HG03095 (cell line): Measurements from ENCODE around the gene PDE9A.
"Not testable (repeated sequence)": the region's sequence is repeated elsewhere in the genome, so short reads cannot be mapped to it uniquely, and the experiment has no call there.

Experiments
- ATAC-seq: cut with Tn5 transposase; IDR thresholded peaks from one replicate; pipeline ENCODE4 v1.9.1; 2021; ENCODE audit warnings: moderate library complexity; ENCODE audit not compliant: unreplicated experiment

Gene PDE9A

DNA sequence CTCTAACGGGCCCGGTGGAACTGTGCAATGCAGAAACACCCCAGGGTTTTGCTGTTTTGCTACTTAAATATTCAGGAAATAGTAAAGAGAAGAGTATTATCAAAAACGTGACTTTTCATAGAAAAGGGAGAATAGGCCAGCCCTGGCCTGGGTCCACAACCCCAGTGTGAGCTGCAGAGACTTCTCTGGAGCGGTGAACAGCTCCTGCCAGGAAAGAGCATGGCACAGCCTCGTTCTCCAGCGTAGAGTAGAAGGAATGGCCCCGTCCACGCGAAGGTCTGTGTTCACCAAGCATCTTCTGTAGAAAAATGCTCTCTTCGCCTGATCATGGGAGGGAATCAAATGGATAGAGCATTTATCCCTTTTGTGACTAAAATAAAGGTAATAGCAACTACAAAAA lies 51.4 kb downstream of the PDE9A start:
- no peak for ATAC-seq

GRCh38 chr21:42705346-42705745 lies 51.9 kb downstream of the PDE9A start:
- ATAC-seq: no peak

DNA sequence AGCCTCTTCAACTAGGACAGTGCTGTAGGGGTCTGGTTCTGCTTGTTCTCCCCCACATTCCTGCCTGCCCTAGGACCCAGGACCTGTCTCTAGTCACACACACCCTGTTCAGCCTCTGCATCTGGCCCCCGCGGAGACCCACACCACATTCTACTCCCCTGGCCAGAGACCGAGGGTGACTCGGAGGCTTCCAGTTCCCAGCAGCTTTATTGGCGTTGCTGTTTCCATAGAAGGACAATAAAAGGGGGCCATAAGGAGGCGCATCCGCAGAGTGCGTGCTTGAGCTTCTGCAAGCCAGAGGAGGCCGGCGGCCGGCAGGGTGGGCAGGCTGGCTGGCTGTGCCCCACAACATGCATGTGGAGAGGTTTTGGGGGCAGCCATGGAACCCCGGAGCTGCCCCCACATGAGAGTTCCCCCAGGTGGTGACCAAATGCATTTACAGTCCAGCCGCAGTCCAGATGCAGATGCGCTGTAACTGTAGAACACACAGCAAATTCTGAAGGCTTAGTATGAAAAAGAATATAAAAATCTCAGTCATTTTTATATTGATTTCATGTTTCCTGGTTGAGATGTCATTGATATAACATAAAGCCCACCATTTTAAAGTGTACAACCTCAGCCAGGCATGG lies 52.4 kb downstream of the PDE9A start:
- ATAC-seq: no peak

DNA sequence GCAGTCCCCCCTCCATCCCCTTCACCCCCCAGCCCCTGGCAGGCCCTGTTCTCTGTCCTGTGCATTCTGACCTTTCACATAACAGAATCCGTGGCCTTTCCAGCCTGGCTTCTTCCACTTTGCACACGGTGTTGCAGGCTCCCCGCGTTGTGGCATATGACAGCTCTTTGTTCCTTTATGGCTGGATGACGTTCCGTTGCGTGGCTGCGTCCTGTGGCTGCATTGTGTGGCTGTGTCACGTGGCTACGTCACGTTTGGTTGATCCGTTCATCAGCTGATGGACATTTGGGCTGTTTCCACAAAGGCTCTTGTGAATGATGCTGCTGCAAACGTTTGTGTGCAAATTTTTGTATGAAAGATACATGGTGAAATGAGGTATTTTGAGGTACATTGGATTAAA lies 53.3 kb downstream of the PDE9A start:
- ATAC-seq: no peak

DNA sequence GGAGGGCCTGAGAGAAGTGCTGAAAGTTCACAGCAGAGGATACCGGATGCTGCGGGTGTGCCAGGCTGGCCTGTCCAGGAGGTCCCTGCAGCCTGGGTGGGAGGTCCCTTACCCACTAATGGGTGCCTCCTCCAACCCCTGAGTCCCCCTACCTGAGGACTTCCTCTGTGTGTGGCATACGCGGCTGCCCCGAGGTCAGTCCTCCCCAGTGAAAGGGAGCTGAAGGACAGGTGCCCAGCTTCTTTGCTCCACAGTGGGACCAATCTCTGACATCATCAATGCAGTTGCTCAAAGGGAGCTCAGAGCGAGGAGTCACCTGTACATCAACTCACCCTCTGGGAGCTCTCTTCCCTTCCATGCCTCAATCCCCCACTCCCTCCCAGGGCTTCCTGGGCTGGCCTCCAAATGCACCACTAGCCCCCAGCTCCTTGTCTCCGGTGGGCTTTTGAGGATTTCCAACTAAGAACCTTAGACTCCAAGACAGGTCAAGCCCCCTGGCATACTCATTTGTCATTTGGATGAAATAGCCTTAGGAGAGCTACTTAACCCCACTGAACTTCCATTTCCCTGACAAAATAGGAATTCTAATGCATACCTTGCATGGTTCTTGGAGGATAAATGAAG lies 53.9 kb downstream of the PDE9A start:
- no peak for ATAC-seq

- ATAC-seq: no peak
These were observed 54.7 kb downstream of the PDE9A start for GRCh38 chr21:42708107-42708506.

- ATAC-seq: not testable (repeated sequence)
These were observed 55.5 kb downstream of the PDE9A start for GRCh38 chr21:42708916-42709315.

DNA sequence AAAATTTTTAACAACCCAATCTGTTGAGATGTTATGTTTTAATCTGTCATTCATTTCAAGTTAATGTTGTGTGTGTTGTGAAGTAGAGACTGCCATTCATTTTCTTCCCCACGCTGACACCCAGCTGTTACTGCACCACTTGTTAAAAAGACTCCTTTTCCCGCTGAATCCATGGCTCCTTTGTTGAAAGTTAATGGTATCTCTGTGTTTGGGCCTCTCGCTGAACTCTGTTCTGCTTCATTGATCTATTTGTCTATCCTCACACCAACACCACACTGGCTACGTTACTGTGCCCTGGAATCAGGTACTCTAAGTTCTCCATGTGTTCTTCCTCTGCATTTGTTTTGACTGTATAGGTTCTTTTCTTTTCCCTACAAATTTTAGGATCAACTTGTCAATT lies 58.2 kb downstream of the PDE9A start:
- ATAC-seq: no peak

GRCh38 chr21:42715427-42715826 lies 62.0 kb downstream of the PDE9A start:
- ATAC-seq: not testable (repeated sequence)

GRCh38 chr21:42716074-42716473 lies 62.7 kb downstream of the PDE9A start:
- ATAC-seq: no peak

- not testable (repeated sequence) for ATAC-seq
These were observed 67.1 kb downstream of the PDE9A start for GRCh38 chr21:42720484-42720883.

DNA sequence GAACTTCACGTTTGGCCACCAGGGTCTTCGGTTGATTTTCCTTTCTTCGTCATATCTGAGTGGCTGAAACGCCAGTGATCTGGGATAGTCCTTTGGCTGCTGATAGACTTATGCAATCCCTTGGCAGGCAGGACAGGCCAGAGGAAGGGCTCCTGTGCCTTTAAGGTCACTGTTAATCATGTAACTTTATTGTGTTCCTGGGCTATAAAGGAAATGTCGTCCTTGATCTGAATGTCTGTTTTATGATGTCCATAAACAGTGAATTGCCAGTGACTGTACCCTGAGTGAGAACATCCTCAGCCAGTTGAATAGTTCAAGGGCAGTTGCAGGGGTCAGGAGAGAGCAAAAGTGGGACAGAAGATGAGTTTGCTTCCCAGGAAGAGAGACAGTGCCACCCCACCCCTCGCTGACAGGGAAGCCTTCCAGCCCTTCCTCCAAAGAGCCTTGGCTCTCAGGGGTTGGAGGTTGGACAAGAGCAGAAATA lies 68.0 kb downstream of the PDE9A start:
- no peak for ATAC-seq

- no peak for ATAC-seq
These were observed 68.7 kb downstream of the PDE9A start for GRCh38 chr21:42722153-42722552.

DNA sequence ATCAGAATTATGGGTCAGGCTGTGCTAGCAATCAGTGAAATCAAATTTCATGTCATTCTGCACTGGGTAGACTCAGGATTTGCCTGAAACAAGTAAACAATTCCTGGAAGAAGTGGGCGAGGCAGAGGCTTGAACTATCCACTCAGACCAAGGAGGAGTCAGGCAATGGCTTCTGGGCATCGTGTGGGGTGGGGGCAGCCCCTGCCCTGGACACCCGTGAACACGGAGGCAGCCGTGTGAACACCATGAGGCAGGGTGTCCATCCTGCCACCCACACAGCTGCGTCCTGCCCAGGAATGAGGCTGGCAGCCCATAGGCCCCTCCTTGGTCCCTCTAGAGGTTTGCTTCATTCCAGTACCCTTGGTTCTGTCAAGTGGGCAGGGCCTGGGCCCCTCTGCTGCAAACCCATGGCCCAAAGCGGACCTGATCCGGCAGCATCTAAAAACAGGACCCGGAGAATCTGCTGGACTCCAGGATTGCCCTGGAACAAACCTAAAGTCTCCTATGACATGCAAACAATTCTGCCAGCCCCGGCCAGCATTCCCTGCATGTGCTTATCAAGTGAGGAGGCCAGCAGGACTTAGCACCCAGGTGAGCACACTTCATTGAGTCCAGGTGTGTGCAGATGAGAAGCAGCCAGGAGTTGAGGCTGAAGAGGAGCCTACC lies 69.5 kb downstream of the PDE9A start:
- no peak for ATAC-seq

- no peak for ATAC-seq
These were observed 71.0 kb downstream of the PDE9A start for GRCh38 chr21:42724226-42724920.

DNA sequence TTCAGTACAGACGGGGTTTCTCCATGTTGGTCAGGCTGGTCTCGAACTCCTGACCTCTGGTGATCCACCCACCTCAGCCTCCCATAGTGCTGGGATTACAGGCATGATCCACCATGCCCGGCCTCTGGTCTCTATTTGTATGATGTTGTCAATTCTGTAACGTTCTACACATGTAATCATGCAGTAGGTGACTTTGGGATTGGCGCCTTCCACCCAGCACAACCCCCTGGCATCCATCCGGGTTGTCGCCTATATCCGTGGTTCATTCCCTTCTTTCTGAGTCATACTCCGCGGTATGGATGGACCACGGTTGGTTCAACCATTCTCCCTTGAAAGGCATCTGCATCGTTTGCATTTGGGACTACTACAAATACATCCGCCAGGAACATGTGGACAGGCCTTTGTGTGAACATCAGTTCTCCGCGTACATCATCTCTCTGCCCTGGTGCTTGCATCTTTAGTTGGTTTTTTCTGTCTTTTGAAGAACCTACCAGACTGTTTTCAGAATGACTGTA lies 72.1 kb downstream of the PDE9A start:
- ATAC-seq: no peak

GRCh38 chr21:42731264-42732032 lies 78.0 kb downstream of the PDE9A start:
- no peak for ATAC-seq

- ATAC-seq: no peak
These were observed 78.6 kb downstream of the PDE9A start for GRCh38 chr21:42732033-42732410.

- ATAC-seq: no peak
These were observed 79.7 kb downstream of the PDE9A start for GRCh38 chr21:42733037-42733627.

DNA sequence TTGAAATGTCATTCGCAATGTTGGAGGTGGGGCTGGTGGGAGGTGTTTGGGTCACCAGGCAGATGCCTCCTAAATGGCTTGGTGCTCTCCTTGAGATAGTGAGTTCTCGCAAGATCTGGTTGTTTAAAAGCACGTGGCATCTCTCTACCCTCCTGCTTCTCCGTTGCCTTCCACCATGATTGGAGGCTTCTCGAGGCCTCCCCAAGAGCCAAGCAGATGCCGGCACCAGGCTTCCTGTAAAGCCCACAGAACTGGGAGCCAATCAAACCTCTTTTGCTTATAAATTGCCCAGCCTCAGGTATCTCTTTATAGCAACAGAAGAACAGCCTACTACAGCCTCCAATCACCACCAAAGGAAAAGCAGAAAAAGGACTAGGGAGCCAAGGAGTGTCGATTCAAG lies 80.5 kb downstream of the PDE9A start:
- ATAC-seq: no peak
